Activated CD8-positive, alpha-beta memory T cell treated with anti-CD3 and anti-CD28 coated beads for 48 hours (primary cell): ENCODE data around the gene ZDHHC11B.
"Not testable (repeated sequence)": the region's sequence is repeated elsewhere in the genome, so short reads cannot be mapped to it uniquely, and the experiment has no call there.

Experiments
- DNase-seq, 3 experiments: peaks; one replicate each; pipeline ENCODE4 v3.0.0-alpha.2; 2020; ENCODE audit warnings: low read depth in 2 of 3, low spot score in 2 of 3

Gene ZDHHC11B

GRCh38 chr5:686936-687335 is 97.6 kb downstream of the ZDHHC11B start:
- DNase-seq = not testable (repeated sequence)

GRCh38 chr5:686172-686523 is 98.4 kb downstream of the ZDHHC11B start:
- DNase-seq = not testable (repeated sequence)

GRCh38 chr5:685262-686171 is 99.0 kb downstream of the ZDHHC11B start:
- DNase-seq = no peak

GRCh38 chr5:684751-685216 is 99.7 kb downstream of the ZDHHC11B start:
- no peak for DNase-seq

- no peak for DNase-seq
These were observed 100.7 kb downstream of the ZDHHC11B start for GRCh38 chr5:683551-684481.

GRCh38 chr5:682651-683358 is 101.7 kb downstream of the ZDHHC11B start:
- not testable (repeated sequence) for DNase-seq

- not testable (repeated sequence) for DNase-seq
These were observed 102.3 kb downstream of the ZDHHC11B start for GRCh38 chr5:682216-682615.

- DNase-seq = not testable (repeated sequence)
These were observed 103.0 kb downstream of the ZDHHC11B start for GRCh38 chr5:681317-682191.

GRCh38 chr5:680836-681235 is 103.7 kb downstream of the ZDHHC11B start:
- not testable (repeated sequence) for DNase-seq

GRCh38 chr5:680118-680795 is 104.3 kb downstream of the ZDHHC11B start:
- not testable (repeated sequence) for DNase-seq

- DNase-seq = not testable (repeated sequence)
These were observed 105.2 kb downstream of the ZDHHC11B start for GRCh38 chr5:679166-679895.

GRCh38 chr5:678521-678920 is 106.0 kb downstream of the ZDHHC11B start:
- not testable (repeated sequence) for DNase-seq

GRCh38 chr5:677131-678101 is 107.1 kb downstream of the ZDHHC11B start:
- DNase-seq = no peak

GRCh38 chr5:676699-677076 is 107.8 kb downstream of the ZDHHC11B start:
- DNase-seq = no peak

GRCh38 chr5:675871-676698 is 108.4 kb downstream of the ZDHHC11B start:
- no peak for DNase-seq

GRCh38 chr5:675111-675870 is 109.2 kb downstream of the ZDHHC11B start:
- no peak for DNase-seq
